Neuron (in vitro differentiated cells): ENCODE data around the gene VOPP1.

Experiments
- H2AFZ ChIP-seq: one replicate; pipeline ENCODE4 v1.6.1; 2013; ENCODE audit warnings: low read depth, mild to moderate bottlenecking, inconsistent platforms, low read length, moderate library complexity
- H3K27me3 ChIP-seq: one replicate; pipeline ENCODE4 v1.6.1; 2013; ENCODE audit warnings: low read length; ENCODE audit not compliant: insufficient read depth
- H3K36me3 ChIP-seq: one replicate; pipeline ENCODE4 v1.6.1; 2013; ENCODE audit warnings: low read length; ENCODE audit not compliant: insufficient read depth
- H3K4me1 ChIP-seq: one replicate; pipeline ENCODE4 v1.6.1; 2013; ENCODE audit warnings: low read length; ENCODE audit not compliant: insufficient read depth
- H3K4me3 ChIP-seq: 2 replicates; pipeline ENCODE4 v1.5.1; 2013; ENCODE audit warnings: mild to moderate bottlenecking, low read length, moderate library complexity
- H3K9me3 ChIP-seq: one replicate; pipeline ENCODE4 v1.6.1; 2013; ENCODE audit warnings: low read length

Gene VOPP1

GRCh38 chr7:55573234-55573900 is 1.1 kb upstream of the VOPP1 start:
- H3K4me3 ChIP-seq = peak overlapping the region; percentile 78
- H3K4me1 ChIP-seq = peaks cover 34% of the 10 kb centered on the region
- H3K9me3 ChIP-seq = no peaks in the 10 kb centered on the region
- H3K36me3 ChIP-seq = no peaks in the 10 kb centered on the region
- no peaks in the 10 kb centered on the region for H3K27me3 ChIP-seq
- H2AFZ ChIP-seq = peak overlapping the region; percentile 93

DNA sequence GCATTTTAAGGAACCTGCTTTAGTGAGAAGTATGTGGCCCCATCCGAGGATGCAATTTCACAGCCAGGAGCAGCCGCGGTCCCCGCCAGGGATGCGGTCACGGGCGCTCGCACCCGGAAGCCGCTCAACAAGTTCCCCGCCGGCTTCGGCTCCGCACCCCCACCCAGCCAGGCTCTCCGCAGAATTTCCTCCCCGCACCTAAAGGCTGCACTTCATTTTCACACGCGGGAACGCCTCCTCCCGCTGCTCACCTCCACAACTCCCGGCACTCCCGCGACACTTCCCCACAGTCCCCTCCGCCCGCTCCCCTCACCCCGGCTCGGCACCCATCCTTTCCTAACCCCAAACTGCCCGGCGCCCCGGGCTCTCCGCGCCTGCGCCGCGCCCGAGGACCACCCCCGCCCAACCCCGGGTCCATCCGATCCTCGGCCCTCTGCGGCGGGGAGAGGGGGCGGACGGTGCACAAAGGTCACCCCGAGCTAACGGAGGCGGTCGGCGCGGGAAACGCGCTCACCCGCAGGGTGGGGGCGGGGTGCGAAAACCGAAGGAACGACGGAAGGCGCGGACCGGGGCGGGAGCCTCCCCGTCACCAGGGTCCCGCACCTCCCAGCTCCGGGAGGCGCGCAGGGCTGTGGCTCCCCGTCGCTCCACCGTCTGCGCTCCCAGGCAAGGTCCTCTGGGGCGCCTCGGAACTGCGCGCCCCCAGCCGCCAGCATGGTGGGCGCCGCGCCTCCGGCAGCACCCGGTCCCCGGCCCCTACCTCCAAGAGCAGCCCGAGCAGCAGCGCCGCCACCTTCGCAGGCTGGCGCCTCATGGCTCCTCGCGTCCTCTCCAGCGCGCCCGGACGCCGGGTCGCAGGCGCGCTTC is 558 bp downstream of the VOPP1 start:
- Histone ChIP-seq H3K36me3 (no peaks in the 10 kb centered on the region), H3K4me1 (peaks cover 34% of the 10 kb centered on the region), H3K9me3 (no peaks in the 10 kb centered on the region), H3K27me3 (no peaks in the 10 kb centered on the region), H2AFZ (peak overlapping the region; percentile 88), H3K4me3 (peak overlapping the region; percentile 92)

GRCh38 chr7:55570939-55571338 is 1.4 kb downstream of the VOPP1 start:
- peak overlapping the region; percentile 92 for H3K4me3 ChIP-seq
- H3K9me3 ChIP-seq = no peaks in the 10 kb centered on the region
- no peaks in the 10 kb centered on the region for H3K27me3 ChIP-seq
- H2AFZ ChIP-seq = no peak overlapping the region
- no peaks in the 10 kb centered on the region for H3K36me3 ChIP-seq
- peaks cover 37% of the 10 kb centered on the region for H3K4me1 ChIP-seq

DNA sequence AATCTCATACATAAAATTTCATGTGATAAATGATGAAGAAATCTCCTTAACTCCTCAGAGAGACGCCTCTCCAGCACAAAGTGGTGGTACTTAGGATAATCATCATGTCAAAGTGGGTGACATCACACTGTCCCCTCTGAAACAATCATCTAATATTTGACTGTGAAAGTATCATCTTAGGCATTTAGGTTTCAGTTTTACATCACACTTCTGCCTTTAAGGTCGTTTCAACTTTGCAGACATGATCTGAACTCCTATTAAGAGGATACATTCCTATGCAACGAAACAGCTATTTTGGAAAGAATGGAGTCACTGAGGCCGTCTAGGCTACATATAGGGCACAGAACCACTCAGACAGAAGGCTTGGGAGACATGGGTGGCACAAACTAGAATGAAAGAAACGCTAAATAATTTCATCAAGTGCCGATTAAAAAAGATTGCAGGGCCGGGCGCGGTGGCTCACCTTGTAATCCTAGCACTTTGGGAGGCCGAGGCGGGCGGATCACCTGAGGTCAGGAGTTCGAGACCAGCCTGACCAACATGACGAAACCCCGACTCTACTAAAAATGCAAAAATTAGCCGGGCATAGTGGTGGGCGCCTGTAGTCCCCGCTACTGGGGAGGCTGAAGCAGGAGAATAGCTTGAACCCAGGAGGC is 2.0 kb downstream of the VOPP1 start:
- Histone ChIP-seq H3K9me3 (no peaks in the 10 kb centered on the region), H3K27me3 (no peaks in the 10 kb centered on the region), H3K36me3 (no peaks in the 10 kb centered on the region), H2AFZ (no peak overlapping the region), H3K4me1 (peaks cover 42% of the 10 kb centered on the region), H3K4me3 (no peak overlapping the region)

DNA sequence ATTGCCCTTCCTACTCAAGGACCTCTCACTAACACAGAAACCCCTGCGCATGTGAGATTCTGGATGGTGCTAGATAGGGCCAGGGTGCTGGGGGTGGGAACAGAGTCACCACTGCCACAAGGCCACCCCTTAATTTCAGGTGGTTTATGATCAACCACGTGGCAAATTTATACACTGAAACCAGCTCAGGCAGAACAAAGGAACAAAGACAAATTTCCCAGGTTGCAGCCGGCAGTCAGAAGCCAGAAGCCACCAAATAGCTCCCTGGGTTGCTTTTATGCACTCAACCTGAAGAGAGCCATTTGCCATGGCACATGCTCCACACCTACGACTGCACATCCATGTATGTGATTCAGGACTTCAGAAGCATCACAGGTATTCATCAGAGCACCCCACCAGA is 2.5 kb downstream of the VOPP1 start:
- no peak overlapping the region for H3K4me3 ChIP-seq
- no peak overlapping the region for H2AFZ ChIP-seq
- peaks cover 42% of the 10 kb centered on the region for H3K4me1 ChIP-seq
- no peaks in the 10 kb centered on the region for H3K9me3 ChIP-seq
- no peaks in the 10 kb centered on the region for H3K27me3 ChIP-seq
- no peaks in the 10 kb centered on the region for H3K36me3 ChIP-seq

- Histone ChIP-seq H3K4me3 (no peak overlapping the region), H3K36me3 (no peaks in the 10 kb centered on the region), H3K4me1 (peaks cover 39% of the 10 kb centered on the region), H3K27me3 (no peaks in the 10 kb centered on the region), H2AFZ (no peak overlapping the region), H3K9me3 (no peaks in the 10 kb centered on the region)
Observed at GRCh38 chr7:55569269-55569663, 3.0 kb downstream of the VOPP1 start.

DNA sequence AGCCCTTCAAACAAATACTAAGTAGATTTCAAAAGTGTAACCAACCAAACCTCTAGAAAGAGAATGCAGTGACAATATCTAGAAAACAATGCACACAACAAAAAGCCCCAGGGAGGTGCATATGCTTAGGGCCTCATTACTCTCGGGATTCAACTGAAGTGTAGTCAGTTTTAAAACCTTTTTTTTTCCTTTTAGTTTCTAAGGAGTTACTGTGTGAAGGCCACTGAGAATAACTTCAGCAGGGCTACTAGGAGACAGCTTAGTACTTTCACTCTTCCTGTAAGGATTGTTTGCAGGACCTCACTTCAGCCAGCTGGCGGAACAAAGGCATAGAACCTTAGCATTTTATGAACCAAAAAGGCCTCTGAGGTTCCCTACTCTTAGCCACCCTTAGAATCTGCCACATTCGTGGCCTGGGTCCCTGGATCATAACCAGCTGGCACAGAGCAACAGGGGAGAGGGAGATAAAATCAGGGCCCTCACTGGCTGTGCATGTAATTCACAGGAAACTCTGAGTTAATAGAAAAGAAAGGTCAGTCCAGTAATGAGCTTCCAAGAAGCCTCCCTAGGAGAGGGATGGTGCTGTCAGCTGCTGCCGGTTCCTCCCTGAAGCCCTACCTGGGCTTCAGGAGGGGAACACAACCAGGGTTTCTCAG is 3.6 kb downstream of the VOPP1 start:
- H3K36me3 ChIP-seq = no peaks in the 10 kb centered on the region
- no peak overlapping the region for H2AFZ ChIP-seq
- peaks cover 34% of the 10 kb centered on the region for H3K4me1 ChIP-seq
- no peak overlapping the region for H3K4me3 ChIP-seq
- H3K9me3 ChIP-seq = no peaks in the 10 kb centered on the region
- H3K27me3 ChIP-seq = no peaks in the 10 kb centered on the region

- H3K27me3 ChIP-seq = no peaks in the 10 kb centered on the region
- no peaks in the 10 kb centered on the region for H3K36me3 ChIP-seq
- no peak overlapping the region for H2AFZ ChIP-seq
Observed at GRCh38 chr7:55567571-55567970, 4.7 kb downstream of the VOPP1 start.

DNA sequence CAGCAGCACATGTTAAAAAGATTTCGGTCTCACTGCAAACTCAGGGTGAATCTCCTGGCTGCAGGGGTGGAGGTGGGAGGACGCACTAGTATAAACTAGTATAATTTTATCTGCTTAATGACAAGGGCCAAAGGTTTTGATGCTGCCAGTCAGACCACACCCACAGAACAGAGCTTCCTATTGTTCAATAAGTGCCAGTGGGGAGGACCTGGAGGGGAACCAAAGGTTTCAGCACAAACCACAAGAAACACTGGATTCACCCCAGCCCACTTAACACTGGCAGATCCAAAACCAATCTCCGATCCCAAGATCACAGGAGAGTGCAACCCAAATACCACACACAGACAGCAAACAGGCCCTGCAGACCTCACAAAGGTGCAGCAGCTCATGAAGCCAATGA is 6.6 kb downstream of the VOPP1 start:
- Histone ChIP-seq H3K9me3 (peaks cover 4% of the 10 kb centered on the region), H3K4me1 (peaks cover 19% of the 10 kb centered on the region), H3K4me3 (no peak overlapping the region), H3K36me3 (no peaks in the 10 kb centered on the region), H3K27me3 (no peaks in the 10 kb centered on the region), H2AFZ (no peak overlapping the region)

More at GRCh38 chr7:55567571-55567970, 4.7 kb downstream of the VOPP1 start:
- H3K4me1 ChIP-seq = peaks cover 22% of the 10 kb centered on the region
- H3K4me3 ChIP-seq = no peak overlapping the region
- H3K9me3 ChIP-seq = no peaks in the 10 kb centered on the region

DNA sequence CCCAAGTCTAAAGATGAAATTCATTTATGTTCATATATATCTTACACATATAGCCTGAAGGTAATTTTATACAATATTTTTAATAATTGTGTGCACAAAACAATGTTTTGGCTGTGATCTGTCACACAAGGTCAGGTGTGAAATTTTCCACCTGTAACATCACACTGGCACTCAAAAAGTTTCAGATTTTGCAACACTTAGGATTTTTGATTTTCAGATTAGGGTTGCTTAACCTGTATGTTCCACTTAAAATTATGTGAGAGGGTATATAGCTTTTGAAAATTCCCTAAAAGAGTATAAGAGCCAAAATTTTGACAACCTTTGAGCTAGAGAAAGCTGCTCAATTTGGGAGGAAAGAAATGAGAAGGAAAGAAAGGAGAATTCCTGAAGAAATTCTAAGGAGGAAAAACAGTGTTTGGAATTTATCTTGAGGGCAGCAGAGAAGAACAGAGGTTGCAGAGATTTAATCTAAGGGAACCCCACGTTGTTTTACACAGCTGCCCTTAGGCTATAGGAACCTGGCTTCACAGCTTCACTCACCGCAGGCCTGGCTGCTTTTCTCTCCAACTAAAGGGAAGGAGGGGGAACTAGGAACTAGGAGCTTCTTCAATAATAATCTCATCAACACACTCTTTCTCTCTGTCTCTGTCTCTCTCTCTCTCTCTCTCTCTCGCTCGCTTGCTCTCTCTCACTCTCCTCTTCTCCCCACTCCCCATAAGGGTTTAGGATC is 8.5 kb downstream of the VOPP1 start:
- Histone ChIP-seq H3K9me3 (peaks cover 4% of the 10 kb centered on the region), H3K36me3 (no peaks in the 10 kb centered on the region), H3K27me3 (no peaks in the 10 kb centered on the region), H3K4me1 (peaks cover 9% of the 10 kb centered on the region), H3K4me3 (no peak overlapping the region), H2AFZ (no peak overlapping the region)

GRCh38 chr7:55561690-55562089 is 10.6 kb downstream of the VOPP1 start:
- peaks cover 17% of the 10 kb centered on the region for H3K4me1 ChIP-seq

More at GRCh38 chr7:55561690-55562089, 10.6 kb downstream of the VOPP1 start:
- Histone ChIP-seq H3K9me3 (peaks cover 4% of the 10 kb centered on the region), H2AFZ (no peak overlapping the region), H3K4me3 (no peak overlapping the region), H3K27me3 (no peaks in the 10 kb centered on the region), H3K36me3 (no peaks in the 10 kb centered on the region)
